Measurements from ENCODE around the gene TMED10. TPM values are rescaled to one million over a fixed set of nuclear protein-coding genes. Genes with fewer than 3 reads are reported as not detected.

The TMED10 gene
- polyA plus RNA-seq, 1 experiment: 505 TPM

- H3K36me3 ChIP-seq (ENCODE audit: control insufficient read depth, insufficient read depth, low read length): no peaks in the 10 kb centered on the region
- POLR2A ChIA-PET: no interaction called here
- no peak for DNase-seq (ENCODE audit: low read depth)
These were observed 35.4 kb downstream of the TMED10 start for GRCh38 chr14:75141062-75141461.

DNA sequence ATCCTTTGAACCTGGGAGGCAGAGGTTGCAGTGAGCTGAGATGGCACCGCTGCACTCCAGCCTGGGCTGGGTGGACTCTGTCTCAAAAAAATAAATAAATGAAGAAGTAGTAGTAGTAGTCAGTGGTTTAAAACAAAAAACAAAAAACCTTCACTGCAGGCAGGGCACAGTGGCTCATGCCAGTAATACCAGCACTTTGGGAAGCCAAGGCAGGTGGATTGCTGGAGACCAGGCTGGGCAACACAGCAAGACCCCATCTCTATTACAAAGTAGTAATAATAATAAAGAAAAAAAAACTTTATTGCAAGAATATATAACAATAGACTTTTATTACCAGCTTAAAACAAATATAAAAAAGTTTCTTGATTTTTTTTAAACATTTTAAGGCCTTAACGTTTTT is 35.8 kb downstream of the TMED10 start:
- ChIA-PET CTCF (interaction anchor here (1.1 to 4.8 kb wide), 6 partner anchors 9 to 163 kb away, joined by 3 to 51 read pairs (median 5); no protein-coding TSS in a partner anchor), POLR2A (no interaction called here)
- Histone ChIP-seq H3K4me3 (ENCODE audit: low read depth, low read length) (no peak overlapping the region), H3K27me3 (ENCODE audit: control insufficient read depth, insufficient read depth, low read length) (no peaks in the 10 kb centered on the region), H3K36me3 (ENCODE audit: control insufficient read depth, insufficient read depth, low read length) (no peaks in the 10 kb centered on the region)
- DNase-seq (ENCODE audit: low read depth): no peak
- TF ChIP-seq, protein P1, sequence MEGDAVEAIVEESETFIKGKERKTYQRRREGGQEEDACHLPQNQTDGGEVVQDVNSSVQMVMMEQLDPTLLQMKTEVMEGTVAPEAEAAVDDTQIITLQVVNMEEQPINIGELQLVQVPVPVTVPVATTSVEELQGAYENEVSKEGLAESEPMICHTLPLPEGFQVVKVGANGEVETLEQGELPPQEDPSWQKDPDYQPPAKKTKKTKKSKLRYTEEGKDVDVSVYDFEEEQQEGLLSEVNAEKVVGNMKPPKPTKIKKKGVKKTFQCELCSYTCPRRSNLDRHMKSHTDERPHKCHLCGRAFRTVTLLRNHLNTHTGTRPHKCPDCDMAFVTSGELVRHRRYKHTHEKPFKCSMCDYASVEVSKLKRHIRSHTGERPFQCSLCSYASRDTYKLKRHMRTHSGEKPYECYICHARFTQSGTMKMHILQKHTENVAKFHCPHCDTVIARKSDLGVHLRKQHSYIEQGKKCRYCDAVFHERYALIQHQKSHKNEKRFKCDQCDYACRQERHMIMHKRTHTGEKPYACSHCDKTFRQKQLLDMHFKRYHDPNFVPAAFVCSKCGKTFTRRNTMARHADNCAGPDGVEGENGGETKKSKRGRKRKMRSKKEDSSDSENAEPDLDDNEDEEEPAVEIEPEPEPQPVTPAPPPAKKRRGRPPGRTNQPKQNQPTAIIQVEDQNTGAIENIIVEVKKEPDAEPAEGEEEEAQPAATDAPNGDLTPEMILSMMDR (IDR thresholded peaks at IDR 0.05; ENCODE audit: insufficient read depth, low read depth, low read length): no peak

More at GRCh38 chr14:75141062-75141461, 35.4 kb downstream of the TMED10 start:
- TF ChIP-seq, protein P1 (IDR thresholded peaks at IDR 0.05; ENCODE audit: insufficient read depth, low read depth, low read length): no peak
- CTCF ChIA-PET: interaction anchor here (0.6 to 4.8 kb wide), 10 partner anchors 9 to 162 kb away, joined by 3 to 51 read pairs (median 4); no protein-coding TSS in a partner anchor
- Histone ChIP-seq H3K27me3 (ENCODE audit: control insufficient read depth, insufficient read depth, low read length) (no peaks in the 10 kb centered on the region), H3K4me3 (ENCODE audit: low read depth, low read length) (no peak overlapping the region)

GRCh38 chr14:75139185-75139584 is 37.2 kb downstream of the TMED10 start:
- ChIA-PET CTCF (interaction anchor here (0.6 to 5.5 kb wide), 4 partner anchors 158 to 348 kb away, joined by 3 to 53 read pairs (median 12); no protein-coding TSS in a partner anchor), POLR2A (interaction anchor here (0.6 kb wide), 1 partner anchor 159 kb away, joined by 4 read pairs; no protein-coding TSS in a partner anchor)
- Histone ChIP-seq H3K27me3 (ENCODE audit: control insufficient read depth, insufficient read depth, low read length) (no peaks in the 10 kb centered on the region), H3K36me3 (ENCODE audit: control insufficient read depth, insufficient read depth, low read length) (peaks cover 2% of the 10 kb centered on the region), H3K4me3 (ENCODE audit: low read depth, low read length) (no peak overlapping the region)
- TF ChIP-seq, protein P1 (IDR thresholded peaks at IDR 0.05; ENCODE audit: insufficient read depth, low read depth, low read length): no peak
- DNase-seq (ENCODE audit: low read depth): no peak

DNA sequence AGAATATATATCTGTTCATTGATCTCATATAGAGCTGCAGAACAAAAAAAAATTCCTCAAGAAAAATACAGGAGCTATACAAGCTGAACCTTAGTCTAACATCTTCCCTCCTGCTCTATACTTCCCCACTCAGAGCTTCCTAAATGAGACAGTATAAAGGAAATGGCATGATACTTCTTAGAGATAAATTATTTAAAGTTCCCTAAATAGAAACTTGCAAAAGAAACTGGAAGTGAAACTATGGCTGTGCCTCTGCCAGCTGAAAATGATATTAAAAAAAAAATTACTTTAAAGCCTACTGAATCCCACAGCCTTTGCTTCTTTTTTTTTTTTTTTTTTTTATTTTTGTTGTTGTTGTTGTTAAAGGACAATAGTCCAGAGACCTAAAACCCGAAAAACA is 37.9 kb downstream of the TMED10 start:
- no peak overlapping the region for H3K4me3 ChIP-seq (ENCODE audit: low read depth, low read length)
- TF ChIP-seq, protein P1 (IDR thresholded peaks at IDR 0.05; ENCODE audit: insufficient read depth, low read depth, low read length): no peak
- ChIA-PET POLR2A (interaction anchor here (0.6 kb wide), 1 partner anchor 160 kb away, joined by 4 read pairs; no protein-coding TSS in a partner anchor), CTCF (interaction anchor here (0.9 to 5.5 kb wide), 6 partner anchors 32 to 169 kb away, joined by 3 to 53 read pairs (median 4); no protein-coding TSS in a partner anchor)
- peaks cover 2% of the 10 kb centered on the region for H3K36me3 ChIP-seq (ENCODE audit: control insufficient read depth, insufficient read depth, low read length)
- no peak for DNase-seq (ENCODE audit: low read depth)
- H3K27me3 ChIP-seq (ENCODE audit: control insufficient read depth, insufficient read depth, low read length): no peaks in the 10 kb centered on the region

- no peak for DNase-seq (ENCODE audit: low read depth)
- CTCF ChIA-PET: interaction anchor here (0.9 to 5.5 kb wide), 5 partner anchors 162 to 354 kb away, joined by 4 to 53 read pairs (median 4); no protein-coding TSS in a partner anchor
- Histone ChIP-seq H3K36me3 (ENCODE audit: control insufficient read depth, insufficient read depth, low read length) (peaks cover 2% of the 10 kb centered on the region), H3K4me3 (ENCODE audit: low read depth, low read length) (no peak overlapping the region), H3K27me3 (ENCODE audit: control insufficient read depth, insufficient read depth, low read length) (no peaks in the 10 kb centered on the region)
- POLR2A ChIA-PET: no interaction called here
- TF ChIP-seq, protein P1 (IDR thresholded peaks at IDR 0.05; ENCODE audit: insufficient read depth, low read depth, low read length): no peak
These were observed 41.8 kb downstream of the TMED10 start for GRCh38 chr14:75134644-75135043.
